OCI-LY1 (cell line): ENCODE results near the gene NEDD4L.

Experiments used
- H2AFZ ChIP-seq: fragments of 200-600 bp; sonication (generic), shearing (Covaris generic); 2 replicates; pipeline ENCODE4 v1.6.0; 2014; ENCODE audit warnings: antibody characterized with exemption, mild to moderate bottlenecking, low read length
- H3F3A ChIP-seq: fragments of 200-600 bp; sonication (generic), shearing (Covaris generic); 2 replicates; pipeline ENCODE4 v1.6.0; 2014; ENCODE audit warnings: mild to moderate bottlenecking, antibody characterized with exemption, low read length, moderate library complexity; ENCODE audit not compliant: insufficient read depth
- H3K27ac ChIP-seq: fragments of 200-600 bp; sonication (generic); 2 replicates; pipeline ENCODE4 v1.5.1; 2014; ENCODE audit warnings: low read length, mixed run types, mild to moderate bottlenecking, low read depth; ENCODE audit not compliant: poor library complexity, severe bottlenecking
- H3K27me3 ChIP-seq: fragments of 200-600 bp; sonication (generic); 2 replicates; pipeline ENCODE4 v1.6.0; 2014; ENCODE audit warnings: antibody characterized with exemption, mild to moderate bottlenecking, low read length, moderate library complexity; ENCODE audit not compliant: insufficient read depth
- H3K36me3 ChIP-seq: fragments of 200-600 bp; sonication (generic); 2 replicates; pipeline ENCODE4 v1.6.1; 2014; ENCODE audit warnings: mild to moderate bottlenecking, antibody characterized with exemption, low read length, moderate library complexity, mixed read lengths; ENCODE audit not compliant: insufficient read depth
- H3K4me1 ChIP-seq: fragments of 200-600 bp; sonication (generic); 2 replicates; pipeline ENCODE4 v1.5.1; 2014; ENCODE audit warnings: mild to moderate bottlenecking, low read length, moderate library complexity; ENCODE audit not compliant: insufficient read depth, severe bottlenecking
- H3K4me2 ChIP-seq: fragments of 200-600 bp; sonication (generic), shearing (Covaris generic); 2 replicates; pipeline ENCODE4 v1.6.1; 2014; ENCODE audit warnings: low read length
- H3K4me3 ChIP-seq: fragments of 200-600 bp; sonication (generic); 2 replicates; pipeline ENCODE4 v1.5.1; 2014; ENCODE audit warnings: low read length, low read depth, mild to moderate bottlenecking, mixed read lengths; ENCODE audit not compliant: poor library complexity, severe bottlenecking
- H3K79me2 ChIP-seq: fragments of 200-600 bp; shearing (Covaris generic); 2 replicates; pipeline ENCODE4 v1.6.1; 2016; ENCODE audit warnings: mixed run types, low read length, mixed read lengths; ENCODE audit not compliant: insufficient read depth
- H3K9ac ChIP-seq: fragments of 200-600 bp; sonication (generic), shearing (Covaris generic); 2 replicates; pipeline ENCODE4 v1.6.1; 2014; ENCODE audit warnings: mild to moderate bottlenecking, low read length, mixed read lengths
- H3K9me2 ChIP-seq: fragments of 200-600 bp; sonication (generic), shearing (Covaris generic); 2 replicates; pipeline ENCODE4 v1.6.1; 2014; ENCODE audit warnings: low read depth, mild to moderate bottlenecking, low read length, mixed read lengths
- H3K9me3 ChIP-seq: fragments of 200-600 bp; shearing (Covaris generic); 2 replicates; pipeline ENCODE4 v1.6.1; 2014; ENCODE audit warnings: low read length, mixed read lengths
- H4K20me1 ChIP-seq: fragments of 200-600 bp; sonication (generic), shearing (Covaris generic); 2 replicates; pipeline ENCODE4 v1.6.0; 2016; ENCODE audit warnings: mild to moderate bottlenecking, low read length; ENCODE audit not compliant: insufficient read depth
- CTCF ChIP-seq: fragments of 200-600 bp; sonication (generic), shearing (Covaris generic); IDR thresholded peaks from 2 replicates; pipeline ENCODE4 v1.5.1; 2017; ENCODE audit warnings: mild to moderate bottlenecking, antibody characterized with exemption, low read length, moderate library complexity, mixed read lengths
- EZH2 ChIP-seq: fragments of 200-600 bp; sonication (generic), shearing (Covaris generic); IDR thresholded peaks from 2 replicates; pipeline ENCODE4 v1.8.0; 2017; ENCODE audit warnings: borderline replicate concordance, mixed run types, mild to moderate bottlenecking, antibody characterized with exemption, low read length, moderate library complexity, mixed read lengths

Gene NEDD4L

GRCh38 chr18:58348517-58348916 is 304.5 kb downstream of the NEDD4L start:
- no peaks in the 10 kb centered on the region for H3K9me2 ChIP-seq
- TF ChIP-seq CTCF (no peak), EZH2 (no peak)
- no peak overlapping the region for H3K9ac ChIP-seq
- H3K4me3 ChIP-seq: no peak overlapping the region
- H3K27me3 ChIP-seq: no peaks in the 10 kb centered on the region
- no peaks in the 10 kb centered on the region for H3K36me3 ChIP-seq
- H3K4me2 ChIP-seq: no peak overlapping the region
- no peak overlapping the region for H3K27ac ChIP-seq
- H4K20me1 ChIP-seq: no peaks in the 10 kb centered on the region
- H2AFZ ChIP-seq: no peak overlapping the region
- H3F3A ChIP-seq: no peaks in the 10 kb centered on the region
- no peaks in the 10 kb centered on the region for H3K79me2 ChIP-seq
- no peaks in the 10 kb centered on the region for H3K4me1 ChIP-seq
- H3K9me3 ChIP-seq: no peaks in the 10 kb centered on the region

- no peaks in the 10 kb centered on the region for H3F3A ChIP-seq
- H2AFZ ChIP-seq: no peak overlapping the region
- no peaks in the 10 kb centered on the region for H3K79me2 ChIP-seq
- no peaks in the 10 kb centered on the region for H3K4me1 ChIP-seq
- no peak overlapping the region for H3K4me3 ChIP-seq
- no peak overlapping the region for H3K9ac ChIP-seq
- no peak overlapping the region for H3K4me2 ChIP-seq
- no peaks in the 10 kb centered on the region for H3K36me3 ChIP-seq
- H3K27me3 ChIP-seq: no peaks in the 10 kb centered on the region
- H3K9me3 ChIP-seq: no peaks in the 10 kb centered on the region
- TF ChIP-seq EZH2: no peak
- TF ChIP-seq CTCF: no peak
- H3K27ac ChIP-seq: no peak overlapping the region
- H3K9me2 ChIP-seq: no peaks in the 10 kb centered on the region
- H4K20me1 ChIP-seq: no peaks in the 10 kb centered on the region
These were observed 304.9 kb downstream of the NEDD4L start for GRCh38 chr18:58348951-58349350.

- no peaks in the 10 kb centered on the region for H3K9me3 ChIP-seq
- H3F3A ChIP-seq: no peaks in the 10 kb centered on the region
- no peaks in the 10 kb centered on the region for H3K79me2 ChIP-seq
- no peaks in the 10 kb centered on the region for H3K36me3 ChIP-seq
- TF ChIP-seq EZH2 (no peak), CTCF (no peak)
- no peaks in the 10 kb centered on the region for H3K9me2 ChIP-seq
- no peak overlapping the region for H3K4me3 ChIP-seq
- H3K4me2 ChIP-seq: no peak overlapping the region
- no peak overlapping the region for H3K27ac ChIP-seq
- H2AFZ ChIP-seq: no peak overlapping the region
- no peaks in the 10 kb centered on the region for H3K27me3 ChIP-seq
- no peaks in the 10 kb centered on the region for H4K20me1 ChIP-seq
- no peaks in the 10 kb centered on the region for H3K4me1 ChIP-seq
- H3K9ac ChIP-seq: no peak overlapping the region
These were observed 305.6 kb downstream of the NEDD4L start for GRCh38 chr18:58349650-58350049.
